PFSK-1 (cell line): Measurements from ENCODE around the gene NKAIN2.

Experiments used
- FOXP2 ChIP-seq: optimal IDR thresholded peaks from 2 replicates; pipeline ENCODE3; 2011; ENCODE audit warnings: borderline replicate concordance, control low read depth, inconsistent platforms; ENCODE audit not compliant: insufficient read depth; ENCODE audit errors: extremely low read length, extremely low read depth
- POLR2AphosphoS5 ChIP-seq: IDR thresholded peaks from 2 replicates; pipeline ENCODE4 v1.6.1; 2012; ENCODE audit warnings: low read depth, mild to moderate bottlenecking, control low read depth, low read length, moderate library complexity
- REST ChIP-seq, 2 experiments: IDR thresholded peaks; 2 replicates each; pipeline versions ENCODE4 v1.6.1 to v1.8.0; 2011 to 2012; ENCODE audit warnings: low read depth in 2 of 2, low read length in 2 of 2, control low read depth in 1 of 2, inconsistent platforms in 1 of 2, mild to moderate bottlenecking in 1 of 2, moderate library complexity in 1 of 2; ENCODE audit not compliant: insufficient read depth in 1 of 2
- SIN3A ChIP-seq: IDR thresholded peaks from 2 replicates; pipeline ENCODE4 v1.6.1; 2012; ENCODE audit warnings: mild to moderate bottlenecking, low read length, moderate library complexity, borderline replicate concordance; ENCODE audit not compliant: insufficient read depth
- TAF1 ChIP-seq: IDR thresholded peaks from 2 replicates; pipeline ENCODE4 v1.6.1; 2012; ENCODE audit warnings: low read length, control low read depth, borderline replicate concordance; ENCODE audit not compliant: insufficient read depth

NKAIN2 gene

GRCh38 chr6:123821112-123821511, 17.4 kb downstream of the NKAIN2 start:
- no peak for TF ChIP-seq POLR2AphosphoS5
- no peak for TF ChIP-seq TAF1
- TF ChIP-seq SIN3A = no peak
- TF ChIP-seq FOXP2 = no peak
- no peak for TF ChIP-seq REST (IDR thresholded peaks at IDR 0.05; ENCODE audit: insufficient read depth in 1 of 2, low read depth in 2 of 2, low read length in 2 of 2)

GRCh38 chr6:123829302-123829953, 25.8 kb downstream of the NKAIN2 start:
- TF ChIP-seq SIN3A = no peak
- TF ChIP-seq TAF1 = no peak
- TF ChIP-seq POLR2AphosphoS5 = no peak
- no peak for TF ChIP-seq REST (IDR thresholded peaks at IDR 0.05; ENCODE audit: insufficient read depth in 1 of 2, low read depth in 2 of 2, low read length in 2 of 2)
- no peak for TF ChIP-seq FOXP2

- no peak for TF ChIP-seq REST (IDR thresholded peaks at IDR 0.05; ENCODE audit: insufficient read depth in 1 of 2, low read depth in 2 of 2, low read length in 2 of 2)
- no peak for TF ChIP-seq TAF1
- TF ChIP-seq SIN3A = no peak
- TF ChIP-seq POLR2AphosphoS5 = no peak
- TF ChIP-seq FOXP2 = no peak
These were observed 26.5 kb downstream of the NKAIN2 start for GRCh38 chr6:123830120-123830519.

- TF ChIP-seq POLR2AphosphoS5 = no peak
- no peak for TF ChIP-seq FOXP2
- no peak for TF ChIP-seq SIN3A
- TF ChIP-seq TAF1 = no peak
- TF ChIP-seq REST (IDR thresholded peaks at IDR 0.05; ENCODE audit: insufficient read depth in 1 of 2, low read depth in 2 of 2, low read length in 2 of 2) = no peak
These were observed 35.0 kb downstream of the NKAIN2 start for GRCh38 chr6:123838505-123839234.
